ENCODE measurements around the gene APMAP. TPM values are rescaled to one million over a fixed set of nuclear protein-coding genes. Genes with fewer than 3 reads are reported as not detected.

APMAP gene
- total and polyA plus RNA-seq, 9 of the 15 experiments (the other 6 are each of a cell fraction or from before 2014, with no cell fraction given): 6.7 to 18.2 (median 14.4) TPM

DNA sequence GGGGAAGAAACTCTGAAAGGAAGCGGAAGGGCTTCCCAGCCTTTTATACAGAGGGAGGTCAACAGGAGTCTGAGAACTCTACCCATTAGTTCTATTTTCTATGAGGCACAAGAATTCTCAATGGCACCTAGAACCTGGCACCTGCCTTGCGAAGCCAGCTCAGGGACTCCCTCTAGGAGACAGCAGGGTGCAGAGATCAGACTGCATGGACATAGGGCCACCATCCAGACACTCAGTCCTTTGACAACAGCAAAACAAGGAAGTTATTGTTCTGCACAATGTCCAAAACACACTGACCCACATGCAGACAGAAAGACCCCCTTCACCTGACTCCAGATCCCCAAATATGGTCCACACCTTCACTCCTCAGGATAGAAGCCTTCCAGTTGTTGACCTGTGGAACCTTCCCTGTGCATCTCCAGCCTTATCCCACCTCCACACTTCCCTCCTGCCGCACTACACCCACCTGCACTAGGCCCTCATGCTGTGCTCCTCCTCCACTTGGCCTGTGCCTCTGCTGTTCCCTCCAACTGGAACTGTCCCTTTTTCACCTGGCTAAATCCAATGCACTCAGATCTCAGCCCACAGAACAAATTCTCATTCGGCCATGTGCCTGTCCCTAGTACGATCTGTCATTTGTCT is 37.6 kb upstream of the APMAP start (continued):
- TF ChIP-seq, protein P1, sequence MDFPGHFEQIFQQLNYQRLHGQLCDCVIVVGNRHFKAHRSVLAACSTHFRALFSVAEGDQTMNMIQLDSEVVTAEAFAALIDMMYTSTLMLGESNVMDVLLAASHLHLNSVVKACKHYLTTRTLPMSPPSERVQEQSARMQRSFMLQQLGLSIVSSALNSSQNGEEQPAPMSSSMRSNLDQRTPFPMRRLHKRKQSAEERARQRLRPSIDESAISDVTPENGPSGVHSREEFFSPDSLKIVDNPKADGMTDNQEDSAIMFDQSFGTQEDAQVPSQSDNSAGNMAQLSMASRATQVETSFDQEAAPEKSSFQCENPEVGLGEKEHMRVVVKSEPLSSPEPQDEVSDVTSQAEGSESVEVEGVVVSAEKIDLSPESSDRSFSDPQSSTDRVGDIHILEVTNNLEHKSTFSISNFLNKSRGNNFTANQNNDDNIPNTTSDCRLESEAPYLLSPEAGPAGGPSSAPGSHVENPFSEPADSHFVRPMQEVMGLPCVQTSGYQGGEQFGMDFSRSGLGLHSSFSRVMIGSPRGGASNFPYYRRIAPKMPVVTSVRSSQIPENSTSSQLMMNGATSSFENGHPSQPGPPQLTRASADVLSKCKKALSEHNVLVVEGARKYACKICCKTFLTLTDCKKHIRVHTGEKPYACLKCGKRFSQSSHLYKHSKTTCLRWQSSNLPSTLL (IDR thresholded peaks at IDR 0.05): no peak
- TF ChIP-seq BCOR (IDR thresholded peaks at IDR 0.05) (no peak), ZFP1 (CRISPR knock-in tag; IDR thresholded peaks at IDR 0.05) (no peak), PHTF2 (CRISPR knock-in tag; IDR thresholded peaks at IDR 0.05) (no peak), SAFB2 (IDR thresholded peaks at IDR 0.05; ENCODE audit: borderline replicate concordance, low read depth, low read length, severe bottlenecking) (no peak), XRCC5 (IDR thresholded peaks at IDR 0.05; ENCODE audit: low read depth, low read length) (no peak), RAD21 (CRISPR knock-in tag; conservative IDR thresholded peaks at IDR 0.05 in 1 of 2, IDR thresholded peaks at IDR 0.05 in 1 of 2) (no peak), TGIF2 (CRISPR knock-in tag; IDR thresholded peaks at IDR 0.05) (no peak)
- TF ChIP-seq, protein P2, sequence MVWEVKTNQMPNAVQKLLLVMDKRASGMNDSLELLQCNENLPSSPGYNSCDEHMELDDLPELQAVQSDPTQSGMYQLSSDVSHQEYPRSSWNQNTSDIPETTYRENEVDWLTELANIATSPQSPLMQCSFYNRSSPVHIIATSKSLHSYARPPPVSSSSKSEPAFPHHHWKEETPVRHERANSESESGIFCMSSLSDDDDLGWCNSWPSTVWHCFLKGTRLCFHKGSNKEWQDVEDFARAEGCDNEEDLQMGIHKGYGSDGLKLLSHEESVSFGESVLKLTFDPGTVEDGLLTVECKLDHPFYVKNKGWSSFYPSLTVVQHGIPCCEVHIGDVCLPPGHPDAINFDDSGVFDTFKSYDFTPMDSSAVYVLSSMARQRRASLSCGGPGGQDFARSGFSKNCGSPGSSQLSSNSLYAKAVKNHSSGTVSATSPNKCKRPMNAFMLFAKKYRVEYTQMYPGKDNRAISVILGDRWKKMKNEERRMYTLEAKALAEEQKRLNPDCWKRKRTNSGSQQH (CRISPR knock-in tag; IDR thresholded peaks at IDR 0.05): no peak
- TF ChIP-seq, protein P3, sequence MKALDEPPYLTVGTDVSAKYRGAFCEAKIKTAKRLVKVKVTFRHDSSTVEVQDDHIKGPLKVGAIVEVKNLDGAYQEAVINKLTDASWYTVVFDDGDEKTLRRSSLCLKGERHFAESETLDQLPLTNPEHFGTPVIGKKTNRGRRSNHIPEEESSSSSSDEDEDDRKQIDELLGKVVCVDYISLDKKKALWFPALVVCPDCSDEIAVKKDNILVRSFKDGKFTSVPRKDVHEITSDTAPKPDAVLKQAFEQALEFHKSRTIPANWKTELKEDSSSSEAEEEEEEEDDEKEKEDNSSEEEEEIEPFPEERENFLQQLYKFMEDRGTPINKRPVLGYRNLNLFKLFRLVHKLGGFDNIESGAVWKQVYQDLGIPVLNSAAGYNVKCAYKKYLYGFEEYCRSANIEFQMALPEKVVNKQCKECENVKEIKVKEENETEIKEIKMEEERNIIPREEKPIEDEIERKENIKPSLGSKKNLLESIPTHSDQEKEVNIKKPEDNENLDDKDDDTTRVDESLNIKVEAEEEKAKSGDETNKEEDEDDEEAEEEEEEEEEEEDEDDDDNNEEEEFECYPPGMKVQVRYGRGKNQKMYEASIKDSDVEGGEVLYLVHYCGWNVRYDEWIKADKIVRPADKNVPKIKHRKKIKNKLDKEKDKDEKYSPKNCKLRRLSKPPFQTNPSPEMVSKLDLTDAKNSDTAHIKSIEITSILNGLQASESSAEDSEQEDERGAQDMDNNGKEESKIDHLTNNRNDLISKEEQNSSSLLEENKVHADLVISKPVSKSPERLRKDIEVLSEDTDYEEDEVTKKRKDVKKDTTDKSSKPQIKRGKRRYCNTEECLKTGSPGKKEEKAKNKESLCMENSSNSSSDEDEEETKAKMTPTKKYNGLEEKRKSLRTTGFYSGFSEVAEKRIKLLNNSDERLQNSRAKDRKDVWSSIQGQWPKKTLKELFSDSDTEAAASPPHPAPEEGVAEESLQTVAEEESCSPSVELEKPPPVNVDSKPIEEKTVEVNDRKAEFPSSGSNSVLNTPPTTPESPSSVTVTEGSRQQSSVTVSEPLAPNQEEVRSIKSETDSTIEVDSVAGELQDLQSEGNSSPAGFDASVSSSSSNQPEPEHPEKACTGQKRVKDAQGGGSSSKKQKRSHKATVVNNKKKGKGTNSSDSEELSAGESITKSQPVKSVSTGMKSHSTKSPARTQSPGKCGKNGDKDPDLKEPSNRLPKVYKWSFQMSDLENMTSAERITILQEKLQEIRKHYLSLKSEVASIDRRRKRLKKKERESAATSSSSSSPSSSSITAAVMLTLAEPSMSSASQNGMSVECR (CRISPR knock-in tag; IDR thresholded peaks at IDR 0.05): no peak

All from K562 (cell line).